ENCODE results near the gene C19orf85.

Gene C19orf85

DNA sequence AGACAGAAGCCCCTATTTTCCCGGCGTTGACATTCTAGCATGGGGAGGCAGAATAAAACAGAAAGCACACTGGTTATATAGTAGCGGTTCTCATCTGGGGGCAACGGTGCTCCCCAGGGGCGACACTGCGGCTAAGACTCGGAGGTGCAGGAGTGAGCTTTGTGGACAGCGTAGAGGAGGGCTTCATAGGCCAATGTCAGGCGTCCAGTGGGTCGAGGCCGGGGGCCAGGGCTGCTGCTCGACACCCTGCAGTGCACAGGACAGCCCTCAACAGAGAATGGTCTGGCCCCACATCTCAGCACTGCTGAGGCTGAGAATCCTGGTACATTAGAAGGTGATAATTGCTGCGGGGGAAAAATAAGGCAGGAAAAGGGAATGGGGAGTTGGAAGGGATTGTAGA lies 13.4 kb upstream of the C19orf85 start:
- DNase-seq (ENCODE audit: low spot score) = no peak

DNA sequence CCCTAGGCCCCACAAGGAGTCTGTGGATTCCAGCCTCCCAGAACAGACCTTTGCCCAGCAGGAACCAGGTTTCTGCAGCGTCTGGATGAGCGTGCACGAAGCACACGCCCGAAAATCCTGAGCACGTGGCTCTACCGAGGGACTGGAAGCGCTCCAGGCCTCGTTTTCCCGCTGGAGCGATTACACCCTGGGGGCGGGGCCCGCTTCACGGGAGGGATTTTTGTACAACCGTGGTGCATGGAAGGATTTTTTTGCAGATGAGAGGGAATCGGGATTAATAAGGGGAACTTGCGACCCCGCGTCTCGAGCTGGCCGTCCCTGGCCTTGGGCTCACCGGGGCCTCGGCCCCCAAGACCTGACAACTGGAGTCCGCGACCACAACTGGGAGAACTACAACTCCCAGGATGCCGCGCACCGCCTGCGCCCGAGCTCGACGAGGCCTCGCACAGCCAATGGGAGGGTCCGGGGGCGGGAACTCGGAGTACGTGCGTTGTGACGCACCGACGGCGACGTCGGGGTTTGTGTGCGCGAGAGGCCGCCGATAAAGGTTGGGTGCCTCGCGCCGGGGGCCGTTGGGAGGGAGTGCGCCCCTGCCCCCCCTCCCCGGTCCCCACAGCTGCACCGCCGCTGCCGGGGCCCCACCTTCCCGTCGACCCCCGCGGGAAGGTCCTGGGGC lies 11.7 kb upstream of the C19orf85 start, which contains the start of gene ZNF628:
Gene ZNF628 (plus strand): TSS at position 518 of the 676 bp plus-strand sequence. CDS start 3,294 bp downstream, outside the sequence.
- peak; percentile 99 for DNase-seq (ENCODE audit: low spot score)

DNA sequence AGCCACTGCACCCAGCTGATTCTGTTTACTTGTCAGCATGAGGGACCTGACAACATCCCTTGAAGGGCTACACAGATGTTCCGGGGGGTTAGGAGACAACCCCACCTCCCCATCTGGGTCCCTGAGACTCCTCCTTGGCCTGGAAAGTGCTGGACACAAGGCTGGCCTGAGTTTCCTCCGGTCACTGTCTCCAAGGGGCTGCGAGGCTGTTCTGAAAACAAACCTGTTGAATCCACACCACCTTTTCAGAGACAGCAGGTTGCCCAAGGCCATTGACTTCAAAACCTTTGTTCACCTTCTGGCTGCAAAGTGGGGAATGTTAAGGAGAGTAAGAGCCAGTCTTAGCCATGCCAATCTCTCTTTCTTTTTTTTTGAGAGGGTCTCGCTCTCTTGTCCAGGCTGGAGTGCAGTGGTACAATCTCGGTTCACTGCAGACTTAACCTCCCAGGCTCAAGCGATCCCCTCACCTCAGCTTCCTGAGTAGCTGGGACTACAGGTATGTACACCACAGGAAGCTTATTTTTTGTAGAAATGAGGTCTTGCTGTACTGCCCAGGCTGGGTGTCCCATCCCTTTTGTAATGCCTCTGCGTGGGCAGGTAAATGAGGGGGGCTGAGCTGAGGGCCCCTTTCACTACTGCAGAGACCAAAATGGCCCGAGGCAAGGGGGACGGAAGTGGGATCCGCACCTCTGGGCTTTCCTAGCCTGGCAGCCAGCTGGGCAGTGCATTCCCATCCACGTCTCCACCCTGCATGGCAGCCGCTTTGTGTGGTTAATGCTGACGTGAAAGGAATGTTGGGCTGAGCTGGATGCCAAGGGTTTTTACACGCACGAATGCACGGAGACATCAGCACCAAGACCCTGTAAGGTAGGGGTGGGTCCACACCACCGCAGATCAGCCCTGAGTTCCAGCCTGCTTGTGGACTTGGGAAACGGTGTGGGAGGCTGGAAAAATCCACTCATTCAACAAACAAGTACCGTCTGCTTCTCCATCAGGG lies 10.0 kb upstream of the C19orf85 start:
- DNase-seq (ENCODE audit: low spot score) = no peak

GRCh38 chr19:55473225-55474012 lies 8.9 kb upstream of the C19orf85 start:
- DNase-seq (ENCODE audit: low spot score) = no peak

GRCh38 chr19:55472463-55472862 lies 7.9 kb upstream of the C19orf85 start:
- DNase-seq (ENCODE audit: low spot score) = no peak

GRCh38 chr19:55471266-55471665 lies 6.7 kb upstream of the C19orf85 start:
- DNase-seq (ENCODE audit: low spot score) = no peak

DNA sequence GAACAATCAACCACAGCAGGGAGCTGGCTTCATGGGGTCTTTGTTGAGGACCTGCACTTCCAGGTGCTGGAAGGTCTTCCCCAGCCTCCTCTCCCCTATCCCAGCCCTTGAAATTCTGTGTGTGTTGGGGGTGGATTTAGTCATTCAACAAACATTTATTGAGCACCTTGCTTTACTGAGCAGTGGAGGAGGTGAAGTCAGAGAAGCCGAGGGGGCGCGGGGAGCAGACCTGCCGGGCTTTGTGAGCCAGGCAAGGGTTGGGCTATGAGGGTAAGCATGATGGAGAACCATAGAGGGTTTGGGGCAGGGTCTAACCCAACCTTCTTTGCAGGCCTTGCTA lies 3.5 kb upstream of the C19orf85 start:
- no peak for DNase-seq (ENCODE audit: low spot score)

- no peak for DNase-seq (ENCODE audit: low spot score)
Measured at GRCh38 chr19:55467236-55468053, 2.9 kb upstream of the C19orf85 start.

GRCh38 chr19:55466241-55466614 lies 1.7 kb upstream of the C19orf85 start:
- DNase-seq (ENCODE audit: low spot score) = no peak

- no peak for DNase-seq (ENCODE audit: low spot score)
Measured at GRCh38 chr19:55465460-55466240, 1.1 kb upstream of the C19orf85 start.

GRCh38 chr19:55464039-55464661 lies 401 bp downstream of the C19orf85 start:
- no peak for DNase-seq (ENCODE audit: low spot score)

DNA sequence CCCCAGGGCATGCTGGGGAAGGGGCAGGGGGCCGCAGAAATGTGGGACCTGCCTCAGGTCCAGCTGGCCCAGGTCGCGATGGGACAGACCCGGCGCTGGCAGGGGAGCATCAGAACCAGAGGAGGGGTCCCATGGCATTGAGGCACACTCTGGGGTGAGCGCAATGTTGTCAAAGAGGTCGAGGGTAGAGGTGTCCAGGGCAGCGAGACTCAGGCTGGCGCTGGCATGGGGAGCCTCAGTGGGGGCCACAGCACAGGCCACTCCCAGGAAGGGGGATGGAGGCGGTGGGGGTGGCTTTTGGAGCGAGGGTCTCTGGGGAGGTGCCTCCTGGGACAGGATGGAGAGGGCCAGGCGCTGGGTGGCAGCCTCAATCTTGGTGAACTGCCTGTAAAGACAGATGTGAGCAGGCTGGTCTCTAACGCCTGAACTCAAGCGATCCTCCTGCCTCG lies 944 bp downstream of the C19orf85 start:
- no peak for DNase-seq (ENCODE audit: low spot score)

DNA sequence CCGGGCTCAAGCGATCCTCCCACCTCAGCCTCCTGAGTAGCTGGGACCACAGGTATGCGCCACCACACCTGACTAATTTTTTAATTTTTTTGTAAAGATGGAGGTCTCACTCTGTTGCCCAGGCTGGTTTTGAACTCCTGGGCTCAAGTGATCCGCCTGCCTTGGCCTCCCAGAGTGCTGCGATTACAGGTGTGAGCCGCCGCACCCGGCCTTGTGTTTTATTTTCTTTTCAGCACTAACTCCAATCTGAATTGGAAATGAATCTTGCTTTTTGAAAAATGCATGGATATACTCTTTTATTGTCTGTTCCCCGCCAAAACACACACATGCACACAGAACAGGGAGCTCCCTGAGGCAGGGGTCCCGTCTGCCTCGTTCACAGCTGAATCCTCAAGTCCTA lies 1.8 kb downstream of the C19orf85 start:
- DNase-seq (ENCODE audit: low spot score) = no peak

DNA sequence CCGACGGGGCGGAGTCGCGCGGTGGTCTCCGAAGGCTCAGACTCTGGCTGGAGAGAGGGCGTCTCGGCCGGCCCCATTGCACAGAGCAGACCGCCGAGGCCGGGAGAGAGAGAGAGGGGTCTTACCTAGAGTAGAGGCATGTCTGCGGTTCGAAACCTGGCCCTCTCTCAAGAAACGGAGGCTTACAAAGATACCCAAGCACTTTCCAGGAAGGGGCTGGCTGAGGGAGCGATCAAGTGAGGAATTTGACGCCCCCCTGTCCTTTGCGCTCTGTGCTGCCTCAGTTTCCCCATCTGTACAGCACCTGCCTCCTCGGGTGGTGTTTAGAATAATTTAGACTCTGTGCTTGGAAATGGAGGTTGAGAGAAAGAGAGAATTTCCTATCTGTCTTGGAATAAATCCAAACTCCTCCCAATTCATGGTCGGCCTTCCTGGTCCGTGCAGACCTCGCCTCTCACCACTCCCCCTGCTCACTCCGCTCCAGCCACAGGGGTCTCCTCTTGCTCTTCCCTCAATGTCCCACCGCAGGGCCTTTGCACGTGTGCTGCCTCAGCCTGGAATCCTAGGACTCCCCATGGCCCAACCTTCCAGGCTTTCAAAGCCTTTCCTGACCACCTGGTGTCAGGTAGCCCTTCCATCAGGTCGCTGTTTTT lies 2.5 kb downstream of the C19orf85 start:
- DNase-seq (ENCODE audit: low spot score) = no peak

DNA sequence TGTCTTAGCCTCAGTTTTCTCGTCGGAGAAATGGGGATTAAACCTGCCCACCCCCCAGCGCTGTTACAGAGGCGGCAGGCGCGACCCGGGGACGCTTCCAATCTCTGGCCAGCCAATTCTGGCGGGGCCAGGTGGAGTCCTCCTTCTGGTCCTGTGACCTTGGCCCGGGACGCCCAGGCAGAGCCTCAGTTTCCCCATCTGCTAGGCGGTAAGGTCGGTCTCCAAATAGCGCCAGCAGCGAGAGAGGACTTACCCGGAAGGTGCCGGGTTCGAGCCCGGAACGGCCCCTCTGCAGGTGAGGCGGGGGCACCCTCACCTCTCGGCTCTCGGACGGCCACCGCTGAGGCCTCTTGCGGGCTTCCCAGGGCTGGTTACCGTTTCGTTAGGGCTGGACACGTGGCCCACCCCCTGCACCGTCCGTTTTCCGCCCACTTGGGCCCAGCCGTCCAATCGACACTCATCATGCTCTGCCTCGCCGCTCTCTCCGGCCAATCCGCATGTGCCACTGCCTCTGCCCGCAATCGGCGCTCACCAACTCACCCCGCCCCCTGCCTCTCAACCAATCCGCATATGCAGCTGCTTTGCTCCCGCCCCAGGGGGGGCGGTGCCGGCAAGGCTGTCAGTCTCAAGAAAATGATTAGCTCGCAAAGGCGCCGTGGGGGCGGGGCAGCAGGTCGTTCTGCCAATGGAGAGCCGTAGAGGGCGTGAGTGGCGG lies 3.1 kb downstream of the C19orf85 start, which contains the start of gene ISOC2:
Gene ISOC2 (minus strand): TSS at position 384 of the 715 bp plus-strand sequence. CDS start 5,156 bp downstream, outside the sequence.
- DNase-seq (ENCODE audit: low spot score) = peak; percentile 100

DNA sequence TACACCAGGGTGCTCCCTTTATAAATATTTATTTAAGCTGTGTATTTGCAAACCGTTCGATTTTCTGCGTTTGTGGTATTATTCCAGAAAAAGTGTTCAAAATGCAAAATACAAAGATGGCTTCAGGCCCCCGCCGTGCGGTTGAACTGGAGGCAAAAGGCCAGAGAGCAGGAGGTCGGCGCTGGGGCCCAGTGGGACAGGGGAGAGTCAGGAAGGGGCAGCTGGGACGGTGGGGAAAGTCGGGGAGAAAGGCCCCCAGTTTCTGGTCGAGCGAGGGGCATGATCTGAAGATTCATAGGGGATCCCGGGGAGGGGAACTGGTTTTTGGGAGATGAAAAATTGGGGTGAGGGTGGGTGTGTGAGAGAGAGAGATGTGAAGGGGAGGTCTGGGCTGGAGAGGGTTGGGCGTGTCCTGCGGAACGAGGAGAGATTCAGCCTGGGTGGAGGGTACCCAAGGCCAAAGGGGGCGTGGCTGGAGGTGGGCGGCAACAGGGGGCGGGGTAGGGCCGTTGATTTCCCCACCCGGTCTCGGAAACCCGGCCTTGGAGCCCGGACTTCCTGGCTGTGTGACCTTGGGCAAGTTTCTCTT lies 3.8 kb downstream of the C19orf85 start:
- no peak for DNase-seq (ENCODE audit: low spot score)

DNA sequence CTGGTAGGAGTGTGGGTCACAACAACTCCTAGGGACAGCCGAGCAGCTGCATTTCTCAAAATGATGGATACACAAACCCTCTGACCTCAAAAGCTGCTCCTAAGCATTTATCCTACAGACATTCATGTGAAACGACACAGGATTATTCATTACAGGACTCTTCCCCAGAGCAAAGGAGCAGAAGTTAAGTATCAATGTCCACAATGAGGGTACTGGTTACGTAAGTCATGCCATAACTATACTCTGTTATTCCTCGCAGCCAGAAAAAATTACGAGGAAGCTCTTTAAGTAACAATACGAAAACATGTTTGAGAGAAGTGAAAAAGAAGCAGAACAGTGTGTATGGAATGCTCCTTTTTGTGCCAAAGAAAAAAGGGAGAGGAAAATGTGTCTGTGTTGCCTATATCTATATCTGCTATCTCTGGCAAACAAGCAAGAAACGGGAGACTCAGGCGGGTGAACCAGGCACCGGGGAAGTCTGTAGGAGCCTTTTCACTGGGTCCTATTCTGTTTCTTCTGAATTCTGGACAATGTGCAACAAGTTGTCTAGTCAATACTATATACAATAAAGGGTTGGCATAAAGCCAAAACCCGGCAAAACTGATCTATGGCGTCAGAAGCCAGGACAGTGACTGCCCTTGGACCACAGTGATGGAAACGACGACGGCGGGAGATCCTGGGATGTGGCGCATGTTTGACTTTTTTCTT lies 4.4 kb downstream of the C19orf85 start:
- DNase-seq (ENCODE audit: low spot score) = no peak

- DNase-seq (ENCODE audit: low spot score) = no peak
Measured at GRCh38 chr19:55459551-55459949, 5.0 kb downstream of the C19orf85 start.

All from putamen (tissue), 1 donor.